ENCODE measurements around the gene MGME1.
"Not testable (repeated sequence)": the region's sequence is repeated elsewhere in the genome, so short reads cannot be mapped to it uniquely, and the experiment has no call there.

The MGME1 gene

GRCh38 chr20:17941087-17941825 lies 27.6 kb upstream of the MGME1 start:
- no peak for DNase-seq

DNA sequence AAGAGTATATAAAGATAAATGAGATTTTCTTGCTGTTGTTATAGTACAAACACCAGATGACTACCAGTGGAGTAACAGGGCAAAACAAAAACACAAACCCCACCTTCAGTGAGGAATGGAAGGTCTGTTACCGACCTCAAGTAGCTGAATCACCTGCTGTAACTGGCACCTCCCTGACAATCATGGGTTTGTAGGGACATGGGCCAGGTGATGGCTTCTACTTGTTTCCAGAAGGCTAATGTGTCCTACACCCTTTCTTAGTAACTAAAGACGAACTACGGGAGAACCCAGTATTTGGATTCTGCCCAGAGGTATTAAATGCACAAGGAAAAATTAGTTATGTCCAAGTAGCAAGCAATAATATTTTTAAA lies 27.0 kb upstream of the MGME1 start:
- no peak for DNase-seq

- DNase-seq = no peak
Measured at GRCh38 chr20:17943343-17943742, 25.5 kb upstream of the MGME1 start.

DNA sequence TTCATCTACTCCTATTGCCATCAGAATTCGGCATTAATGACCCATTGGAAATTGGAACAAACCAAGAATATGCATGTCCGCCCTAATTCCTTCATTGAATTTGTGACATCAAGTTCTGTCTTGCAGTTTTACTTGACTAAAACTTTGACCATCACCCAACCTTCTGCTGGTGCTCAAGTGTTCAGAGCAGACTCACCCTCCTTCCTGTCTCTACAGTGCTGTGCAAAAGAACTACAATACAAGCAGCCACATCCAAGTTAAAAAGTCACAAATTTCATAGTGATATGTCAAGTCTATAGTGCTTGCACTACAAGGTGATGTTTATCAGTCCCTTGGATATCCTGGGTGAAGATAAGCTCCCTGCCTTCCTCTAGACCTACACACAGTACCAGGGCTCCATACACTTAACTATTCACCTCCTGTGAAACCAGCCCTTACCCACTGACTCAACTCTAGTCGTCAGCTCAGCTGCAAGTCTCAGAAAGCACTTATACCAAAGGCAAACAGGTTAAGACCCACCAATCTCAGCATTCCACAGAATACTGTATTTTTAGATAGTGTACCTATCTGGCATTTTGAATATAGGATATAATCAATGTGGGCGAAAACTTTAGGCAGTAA lies 23.9 kb upstream of the MGME1 start:
- DNase-seq = no peak

DNA sequence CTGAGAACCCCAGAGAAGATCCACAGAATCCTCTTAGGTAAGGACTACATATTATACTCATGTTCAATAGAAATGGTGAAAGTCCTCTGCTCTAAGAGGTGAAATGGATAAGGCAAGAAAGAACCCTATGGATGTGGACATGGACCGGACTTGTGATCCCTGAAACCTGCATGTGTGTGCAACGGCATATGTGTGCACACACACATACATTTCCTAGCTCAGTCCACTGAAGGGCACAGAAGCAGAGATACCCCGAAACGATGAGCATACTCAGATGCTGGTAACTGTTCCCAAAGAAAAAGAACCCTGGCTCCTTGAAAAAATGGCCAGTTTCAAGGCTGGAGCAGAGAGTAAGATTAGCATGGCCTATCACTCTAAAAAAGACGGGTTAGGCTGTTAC lies 22.8 kb upstream of the MGME1 start:
- no peak for DNase-seq

DNA sequence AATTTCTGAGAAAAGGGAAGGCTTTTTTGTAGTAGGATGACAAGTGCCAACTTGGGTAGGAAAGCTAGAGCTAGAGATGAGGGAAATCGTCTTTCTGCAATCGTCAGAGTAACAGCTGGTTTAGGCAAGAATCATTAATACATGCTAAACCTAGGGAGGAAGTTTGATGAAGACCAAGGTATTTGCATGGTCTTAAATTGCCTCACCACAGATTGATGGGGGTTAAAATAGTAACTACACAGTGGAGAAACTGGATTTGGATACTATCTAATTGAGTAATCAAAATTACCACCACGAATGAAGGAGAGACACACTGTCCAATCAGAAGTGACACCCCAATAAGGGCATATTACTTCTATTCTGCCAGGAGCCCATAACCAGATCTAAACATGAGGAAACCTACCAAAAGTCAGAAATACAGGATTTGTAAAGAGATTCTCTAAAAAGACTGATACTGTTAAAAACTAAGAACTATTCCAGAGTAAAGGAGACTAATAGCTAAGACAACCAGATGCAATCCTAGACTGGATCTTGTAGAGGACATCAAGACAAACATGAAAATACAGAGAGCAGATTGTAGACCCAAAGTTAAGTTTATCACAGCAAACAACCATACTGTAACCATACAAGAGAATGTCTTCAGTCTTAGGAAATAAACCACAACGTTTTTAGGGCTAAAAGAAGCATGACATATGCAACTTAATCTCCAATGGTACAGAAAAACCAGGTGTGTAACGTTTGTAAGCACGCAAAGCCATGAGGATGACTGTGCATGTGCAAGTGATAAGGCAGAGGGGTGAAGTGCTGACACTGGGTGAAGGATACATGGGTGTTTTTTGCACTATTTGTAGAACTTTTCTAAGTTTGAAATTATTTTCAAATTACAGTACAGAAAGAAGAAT lies 22.0 kb upstream of the MGME1 start:
- DNase-seq = no peak

DNA sequence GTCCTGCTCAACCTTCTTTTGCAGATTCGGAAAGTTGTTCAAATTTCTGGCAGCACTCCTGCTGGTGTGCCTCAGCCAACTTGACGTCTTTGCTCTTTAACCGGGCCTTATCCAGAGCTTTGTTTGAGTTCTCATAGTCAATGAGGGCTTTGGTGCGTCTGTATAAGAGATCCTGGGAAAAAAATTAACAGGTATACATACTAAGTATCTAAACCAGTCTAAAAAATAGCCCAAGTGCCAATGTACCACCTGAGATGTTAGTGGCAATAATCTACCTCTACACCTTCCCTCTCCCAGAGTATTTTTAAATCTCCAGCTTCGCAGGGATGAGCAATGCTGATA lies 21.4 kb upstream of the MGME1 start:
- no peak for DNase-seq

GRCh38 chr20:17948442-17948841 lies 20.4 kb upstream of the MGME1 start:
- no peak for DNase-seq

DNA sequence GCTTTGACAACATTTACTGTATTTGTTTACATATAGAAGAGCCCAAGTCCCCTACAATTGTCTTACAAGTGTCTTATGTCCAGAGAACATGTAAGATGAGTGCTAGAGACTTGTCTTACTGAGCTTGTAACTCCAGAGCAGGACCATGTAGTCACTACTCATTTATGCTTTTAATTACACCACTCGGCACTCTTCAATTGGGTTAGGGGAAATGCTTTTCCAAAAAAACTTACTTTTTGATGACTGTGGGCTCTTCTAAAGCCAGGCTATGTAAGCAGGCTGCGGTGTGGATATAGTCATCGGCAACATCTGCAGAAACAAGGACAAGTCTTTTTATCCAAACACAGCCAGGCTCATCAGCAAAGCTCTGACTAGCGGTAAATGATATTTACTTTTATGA lies 18.9 kb upstream of the MGME1 start:
- no peak for DNase-seq

DNA sequence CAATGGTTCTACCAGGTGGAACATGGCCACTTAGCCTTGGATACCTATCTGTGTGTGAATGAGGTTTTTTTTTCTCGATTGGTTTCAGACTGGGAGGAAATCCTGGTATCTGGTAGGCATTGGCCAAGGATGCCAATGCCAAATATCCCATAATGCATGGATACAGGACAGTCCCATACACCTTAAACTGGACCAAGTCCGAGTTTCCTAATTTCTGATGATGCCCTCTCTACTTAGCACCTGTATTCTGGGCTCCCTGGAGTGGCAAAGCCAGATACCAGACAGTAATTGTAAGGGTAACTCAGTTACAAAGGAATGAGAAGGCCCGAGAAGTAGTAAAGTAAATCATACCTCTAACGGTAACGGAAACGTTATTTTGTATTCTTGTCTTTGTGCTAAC lies 18.1 kb upstream of the MGME1 start:
- no peak for DNase-seq

- no peak for DNase-seq
Measured at GRCh38 chr20:17951323-17951722, 17.5 kb upstream of the MGME1 start.

GRCh38 chr20:17952692-17953684 lies 15.8 kb upstream of the MGME1 start:
- DNase-seq = no peak

DNA sequence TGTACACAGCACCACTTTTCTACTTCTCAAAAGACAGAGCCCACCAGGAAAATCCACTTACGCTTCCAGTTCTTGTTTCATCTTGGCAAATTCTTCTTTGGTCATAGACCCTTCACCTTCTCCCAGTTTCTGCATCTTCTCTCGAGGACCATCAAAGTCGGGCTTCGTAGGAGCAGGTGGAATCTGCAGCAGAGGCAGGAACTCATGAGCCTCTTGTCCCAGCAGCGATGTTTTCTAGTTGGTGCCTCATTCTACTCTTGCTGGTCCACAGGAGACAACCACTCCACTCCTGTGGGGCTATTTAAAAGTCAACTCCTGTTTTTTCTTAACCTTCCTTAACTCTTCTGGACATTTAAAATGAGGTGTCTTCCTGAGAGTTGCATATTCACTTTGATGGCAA lies 14.9 kb upstream of the MGME1 start:
- no peak for DNase-seq

DNA sequence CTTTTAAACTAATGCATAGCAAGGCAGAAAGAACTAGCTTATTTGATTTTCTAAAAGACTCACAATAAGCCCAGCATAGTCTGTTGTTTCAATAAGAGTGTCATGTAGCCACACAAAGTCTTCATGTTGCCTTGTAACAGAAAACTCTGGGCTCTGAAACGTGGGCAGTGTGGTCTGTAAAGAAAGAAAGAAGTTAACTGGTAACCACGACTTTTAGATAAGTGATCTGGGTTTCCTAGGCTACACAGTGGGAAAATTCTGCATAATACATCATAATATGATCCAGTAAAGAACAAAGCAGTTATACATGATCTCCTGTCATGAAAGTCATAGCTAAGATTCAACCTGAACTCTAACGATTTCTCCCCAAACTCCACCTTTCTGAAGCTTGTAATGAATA lies 13.5 kb upstream of the MGME1 start:
- no peak for DNase-seq

- DNase-seq = no peak
Measured at GRCh38 chr20:17956099-17956685, 12.6 kb upstream of the MGME1 start.

DNA sequence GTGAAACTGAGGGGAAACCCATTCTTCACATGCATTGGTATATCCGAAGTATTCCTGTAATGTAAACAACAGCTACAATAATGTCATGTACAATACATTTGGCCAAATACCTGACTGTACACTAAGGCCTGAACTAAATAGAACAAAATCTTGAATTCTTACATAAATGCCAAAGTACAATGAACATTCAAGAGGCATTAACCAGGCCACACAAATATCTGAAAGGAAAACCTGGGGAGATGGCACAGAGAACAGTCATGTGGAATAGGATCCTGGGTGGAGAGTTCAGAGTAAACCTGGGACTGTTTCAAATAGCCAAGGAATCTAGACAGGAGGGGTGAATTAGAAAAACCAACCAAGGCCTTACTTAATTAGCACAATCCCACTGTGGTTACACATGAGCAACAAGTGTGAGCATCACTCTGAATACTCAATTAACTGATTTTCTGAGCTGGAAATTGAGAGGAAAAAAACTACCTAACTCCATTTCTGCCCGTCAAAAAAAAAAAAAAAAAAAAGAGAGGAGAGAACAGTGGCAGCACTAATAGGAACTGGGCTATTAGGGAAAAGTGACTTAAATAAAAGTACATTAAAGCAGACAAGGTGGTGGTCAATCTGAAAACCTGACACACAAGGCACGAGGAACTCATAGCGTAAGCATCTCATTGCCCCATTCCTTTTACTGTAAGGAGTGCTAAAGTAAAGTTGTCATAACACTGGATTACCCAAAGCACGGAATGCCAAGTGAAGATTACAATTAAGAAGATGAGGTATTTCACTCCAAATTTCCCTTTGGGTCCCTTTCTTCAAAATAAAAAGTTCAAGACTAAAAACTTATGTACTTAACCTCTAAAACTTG lies 11.1 kb upstream of the MGME1 start:
- no peak for DNase-seq

GRCh38 chr20:17958373-17959256 lies 10.2 kb upstream of the MGME1 start:
- DNase-seq = no peak

- DNase-seq = no peak
Measured at GRCh38 chr20:17959257-17959627, 9.6 kb upstream of the MGME1 start.

- DNase-seq = not testable (repeated sequence)
Measured at GRCh38 chr20:17960400-17960885, 8.4 kb upstream of the MGME1 start.

- DNase-seq = no peak
Measured at GRCh38 chr20:17960927-17961586, 7.8 kb upstream of the MGME1 start.
